GM12891 (cell line): Measurements from ENCODE around the gene COL5A2. TPM values are rescaled to one million over a fixed set of nuclear protein-coding genes. Genes with fewer than 3 reads are reported as not detected.

Source experiments
- DNase-seq: peaks from one replicate; pipeline ENCODE4 v3.0.0; 2011; ENCODE audit warnings: low spot score; ENCODE audit not compliant: insufficient read length
- FAIRE-seq: peaks from 2 replicates; lab custom pipeline; 2011; peaks lifted over from hg19 to GRCh38; lab: Jason Lieb, UNC
- PAX5 ChIP-seq: IDR thresholded peaks from 2 replicates; pipeline ENCODE4 v1.6.1; 2011; ENCODE audit warnings: low read length, moderate library complexity, mild to moderate bottlenecking; ENCODE audit not compliant: insufficient read depth, severe bottlenecking
- POLR2A ChIP-seq: IDR thresholded peaks from 2 replicates; pipeline ENCODE4 v1.6.1; 2011; ENCODE audit warnings: low read depth, low read length, control low read depth
- POLR2AphosphoS5 ChIP-seq: IDR thresholded peaks from 2 replicates; pipeline ENCODE4 v1.6.1; 2011; ENCODE audit warnings: low read depth, low read length, control low read depth
- POU2F2 ChIP-seq: IDR thresholded peaks from 2 replicates; pipeline ENCODE4 v1.6.1; 2011; ENCODE audit warnings: low read depth, mild to moderate bottlenecking, control low read depth, low read length, moderate library complexity
- SPI1 ChIP-seq: IDR thresholded peaks from 2 replicates; pipeline ENCODE4 v1.6.1; 2011; ENCODE audit warnings: low read depth, low read length, control low read depth
- TAF1 ChIP-seq: IDR thresholded peaks from 2 replicates; pipeline ENCODE4 v1.6.1; 2011; ENCODE audit warnings: low read depth, low read length, control low read depth
- polyA plus RNA-seq: library from polyadenylated mRNA; unstranded; fragments of >200 nt; gene quantifications from one replicate; pipeline ENCODE4 v1.2.1, GENCODE V29; 2012; ENCODE audit warnings: low read depth, missing spikeins, inconsistent platforms; ENCODE audit not compliant: missing spikeins

COL5A2 gene
- polyA plus RNA-seq: 0.18 TPM

GRCh38 chr2:189179570-189179950, at the start of gene COL5A2:
Gene COL5A2, minus strand, starts transcription at chr2:189179761. Its CDS starts 157 bp downstream, at chr2:189179604.
- FAIRE-seq (no peak), DNase-seq (no peak)
- TF ChIP-seq TAF1 (no peak), POLR2AphosphoS5 (no peak), PAX5 (no peak), SPI1 (no peak), POU2F2 (no peak), POLR2A (no peak)

GRCh38 chr2:189226017-189226416, 46.5 kb upstream of the COL5A2 start:
- FAIRE-seq (no peak), DNase-seq (no peak)
- no peak for TF ChIP-seq PAX5
- TF ChIP-seq SPI1: no peak
- no peak for TF ChIP-seq POLR2A
- no peak for TF ChIP-seq POLR2AphosphoS5
- no peak for TF ChIP-seq POU2F2
- TF ChIP-seq TAF1: no peak

GRCh38 chr2:189225032-189225431, 45.5 kb upstream of the COL5A2 start:
- no peak for DNase-seq
- FAIRE-seq: no peak

GRCh38 chr2:189222468-189223105, 43.0 kb upstream of the COL5A2 start:
- DNase-seq (no peak), FAIRE-seq (no peak)
- TF ChIP-seq POU2F2 (no peak), TAF1 (no peak), POLR2AphosphoS5 (no peak), POLR2A (no peak), SPI1 (no peak), PAX5 (no peak)

More at GRCh38 chr2:189225032-189225431, 45.5 kb upstream of the COL5A2 start:
- no peak for TF ChIP-seq POLR2AphosphoS5
- no peak for TF ChIP-seq POLR2A
- TF ChIP-seq PAX5: no peak
- TF ChIP-seq TAF1: no peak
- no peak for TF ChIP-seq SPI1
- no peak for TF ChIP-seq POU2F2

GRCh38 chr2:189221811-189222467, 42.4 kb upstream of the COL5A2 start:
- FAIRE-seq (no peak), DNase-seq (no peak)
- no peak for TF ChIP-seq SPI1
- TF ChIP-seq POLR2A: no peak
- no peak for TF ChIP-seq POU2F2
- TF ChIP-seq TAF1: no peak
- TF ChIP-seq POLR2AphosphoS5: no peak
- TF ChIP-seq PAX5: no peak

GRCh38 chr2:189218236-189218635, 38.7 kb upstream of the COL5A2 start:
- FAIRE-seq (no peak), DNase-seq (no peak)
- TF ChIP-seq TAF1: no peak
- TF ChIP-seq POLR2A: no peak
- no peak for TF ChIP-seq SPI1
- no peak for TF ChIP-seq POLR2AphosphoS5
- TF ChIP-seq PAX5: no peak
- TF ChIP-seq POU2F2: no peak

- no peak for TF ChIP-seq POLR2A
- no peak for TF ChIP-seq TAF1
- no peak for TF ChIP-seq POLR2AphosphoS5
- TF ChIP-seq PAX5: no peak
- TF ChIP-seq POU2F2: no peak
- TF ChIP-seq SPI1: no peak
- DNase-seq (no peak), FAIRE-seq (no peak)
Measured at GRCh38 chr2:189217541-189217940, 38.0 kb upstream of the COL5A2 start.

- FAIRE-seq (no peak), DNase-seq (no peak)
- TF ChIP-seq SPI1 (no peak), POLR2AphosphoS5 (no peak), POU2F2 (no peak), PAX5 (no peak), TAF1 (no peak), POLR2A (no peak)
Measured at GRCh38 chr2:189217051-189217450, 37.5 kb upstream of the COL5A2 start.

GRCh38 chr2:189214484-189214883, 34.9 kb upstream of the COL5A2 start:
- no peak for TF ChIP-seq POLR2A
- no peak for TF ChIP-seq POU2F2
- no peak for TF ChIP-seq SPI1
- no peak for TF ChIP-seq POLR2AphosphoS5
- TF ChIP-seq PAX5: no peak
- TF ChIP-seq TAF1: no peak
- FAIRE-seq (no peak), DNase-seq (no peak)
